GM19397 (cell line): ENCODE data around the gene RPS3A.
"Not testable (repeated sequence)": the region's sequence is repeated elsewhere in the genome, so short reads cannot be mapped to it uniquely, and the experiment has no call there.

Source experiments
- ATAC-seq: cut with Tn5 transposase; IDR thresholded peaks from one replicate; pipeline ENCODE4 v1.9.1; 2021; ENCODE audit warnings: mild to moderate bottlenecking, moderate library complexity; ENCODE audit not compliant: unreplicated experiment

The RPS3A gene

GRCh38 chr4:151114338-151114737 lies 14.9 kb downstream of the RPS3A start:
- ATAC-seq, result no peak

- no peak for ATAC-seq
Observed at GRCh38 chr4:151114986-151115385, 15.6 kb downstream of the RPS3A start.

GRCh38 chr4:151117371-151117962 lies 18.0 kb downstream of the RPS3A start:
- peak; percentile 93 for ATAC-seq

GRCh38 chr4:151129796-151130195 lies 30.4 kb downstream of the RPS3A start:
- no peak for ATAC-seq

- ATAC-seq, result no peak
Observed at GRCh38 chr4:151133311-151133710, 33.9 kb downstream of the RPS3A start.

GRCh38 chr4:151136048-151136447 lies 36.6 kb downstream of the RPS3A start:
- ATAC-seq, result not testable (repeated sequence)

- no peak for ATAC-seq
Observed at GRCh38 chr4:151139814-151140213, 40.4 kb downstream of the RPS3A start.

- ATAC-seq, result no peak
Observed at GRCh38 chr4:151142758-151143157, 43.3 kb downstream of the RPS3A start.

- no peak for ATAC-seq
Observed at GRCh38 chr4:151143162-151143561, 43.7 kb downstream of the RPS3A start.

- ATAC-seq, result no peak
Observed at GRCh38 chr4:151143811-151144210, 44.4 kb downstream of the RPS3A start.

- ATAC-seq, result no peak
Observed at GRCh38 chr4:151144329-151145072, 45.1 kb downstream of the RPS3A start.

- ATAC-seq, result no peak
Observed at GRCh38 chr4:151147000-151147399, 47.6 kb downstream of the RPS3A start.

- no peak for ATAC-seq
Observed at GRCh38 chr4:151148261-151148660, 48.8 kb downstream of the RPS3A start.

GRCh38 chr4:151150821-151151580 lies 51.6 kb downstream of the RPS3A start:
- no peak for ATAC-seq

- ATAC-seq, result no peak
Observed at GRCh38 chr4:151152028-151152427, 52.6 kb downstream of the RPS3A start.

GRCh38 chr4:151153585-151153984 lies 54.2 kb downstream of the RPS3A start:
- ATAC-seq, result no peak
